ENCODE data around the gene CLSTN2.

Gene CLSTN2

GRCh38 chr3:140527156-140527555 is 592.2 kb downstream of the CLSTN2 start:
- DNase-seq = no peak

- DNase-seq = no peak
These were observed 594.1 kb downstream of the CLSTN2 start for GRCh38 chr3:140529096-140529495.

DNA sequence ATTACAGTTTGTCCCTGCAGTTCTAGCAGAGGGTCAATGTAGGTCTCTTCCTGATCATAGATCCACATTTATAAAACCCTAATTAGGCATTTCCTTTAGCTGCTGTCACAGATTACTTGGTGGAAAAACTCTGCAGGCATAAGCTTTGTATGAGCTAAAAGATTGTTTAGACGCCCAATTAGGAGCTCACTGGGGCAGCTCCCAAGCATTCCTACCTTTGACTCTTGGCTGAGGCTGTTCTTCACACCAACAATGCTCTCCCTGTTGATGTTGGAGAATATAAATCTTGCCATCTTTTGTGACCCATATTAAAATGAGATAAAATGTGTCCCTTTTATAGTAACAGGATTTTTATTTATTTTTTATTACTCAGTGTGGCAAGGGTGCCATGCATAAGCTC is 594.6 kb downstream of the CLSTN2 start:
- DNase-seq = no peak

DNA sequence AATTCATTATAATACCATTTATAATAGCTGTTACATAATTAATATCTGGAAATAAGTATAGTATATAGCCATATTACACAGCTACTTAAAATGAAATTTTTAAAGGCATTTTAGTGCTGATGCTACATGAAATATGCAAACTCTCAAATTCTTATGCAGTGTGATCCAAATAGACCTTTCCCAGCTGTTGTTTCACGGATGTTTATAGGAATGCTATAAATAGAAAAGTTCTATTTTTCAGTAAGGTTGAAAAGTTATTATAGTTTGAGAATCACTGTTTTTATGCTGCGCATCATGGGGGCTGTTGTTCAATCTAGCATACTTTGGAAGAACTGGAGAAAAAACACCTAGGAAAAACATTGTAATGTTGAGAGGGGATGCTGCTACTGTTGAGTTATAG is 595.1 kb downstream of the CLSTN2 start:
- no peak for DNase-seq

DNA sequence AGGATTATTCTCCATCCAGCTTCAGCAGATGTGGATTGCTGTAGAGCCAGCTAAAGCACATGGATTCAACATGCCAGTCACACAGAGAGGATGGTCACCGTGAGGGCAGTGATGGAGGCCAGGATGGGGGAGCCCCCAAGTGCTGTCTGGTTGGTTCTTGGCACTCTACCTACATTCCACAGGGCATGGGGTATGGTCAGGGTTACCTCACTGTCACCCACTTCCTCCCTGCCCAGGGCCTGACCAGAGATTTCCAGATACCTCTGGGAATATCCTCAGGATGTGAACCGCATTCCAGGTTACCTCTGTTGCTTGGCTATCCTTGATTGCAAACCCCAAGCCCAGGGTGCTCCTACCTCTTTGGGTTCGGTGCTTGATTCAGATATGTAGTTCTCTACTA is 595.6 kb downstream of the CLSTN2 start:
- no peak for DNase-seq

DNA sequence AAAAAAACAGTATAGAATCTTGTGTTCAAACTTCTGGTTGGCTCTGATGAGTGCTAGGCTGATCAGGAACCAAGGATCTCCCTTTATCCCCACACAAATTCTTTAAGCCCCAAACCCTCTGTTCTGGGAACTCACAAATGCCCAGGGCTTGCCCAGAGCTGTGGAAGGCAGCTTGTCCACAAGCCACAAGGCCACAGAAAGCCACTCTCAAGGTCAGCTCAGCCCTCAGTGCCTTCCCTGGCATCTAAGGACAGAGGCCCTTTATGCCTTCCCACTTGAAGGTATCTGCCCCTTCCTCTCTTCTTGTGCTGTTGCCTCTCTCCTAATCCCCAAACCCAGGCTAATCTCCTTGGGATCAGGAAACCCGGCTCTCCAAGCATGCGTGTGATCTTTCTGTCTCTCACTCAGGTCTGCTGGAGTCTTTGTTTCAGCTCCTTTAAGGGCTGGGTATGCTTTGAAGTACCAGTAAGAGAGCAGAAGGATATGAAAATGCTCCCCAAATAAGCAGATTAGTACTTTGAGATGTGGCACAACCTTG is 597.9 kb downstream of the CLSTN2 start:
- DNase-seq = no peak

GRCh38 chr3:140536926-140537726 is 602.1 kb downstream of the CLSTN2 start:
- no peak for DNase-seq

- DNase-seq = no peak
These were observed 602.7 kb downstream of the CLSTN2 start for GRCh38 chr3:140537727-140538082.

DNA sequence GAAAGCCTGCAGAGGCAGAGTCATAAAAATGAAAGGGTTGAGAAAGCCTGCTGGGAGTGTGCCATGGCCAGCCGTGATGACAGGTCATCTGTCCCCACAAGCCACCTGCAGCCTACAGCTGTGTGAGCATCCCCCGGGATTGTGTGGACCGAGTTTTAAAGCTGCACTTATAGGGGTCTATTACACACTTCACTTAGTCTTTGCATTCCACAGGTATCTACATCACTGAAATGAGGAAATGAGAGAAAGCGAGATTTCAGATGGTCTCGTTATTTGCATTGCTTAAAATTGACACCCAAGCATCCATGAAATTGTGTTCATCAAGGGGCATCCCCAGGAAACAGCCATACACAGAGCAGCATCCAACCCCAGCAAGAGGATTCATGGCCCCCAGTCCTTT is 605.3 kb downstream of the CLSTN2 start:
- no peak for DNase-seq

DNA sequence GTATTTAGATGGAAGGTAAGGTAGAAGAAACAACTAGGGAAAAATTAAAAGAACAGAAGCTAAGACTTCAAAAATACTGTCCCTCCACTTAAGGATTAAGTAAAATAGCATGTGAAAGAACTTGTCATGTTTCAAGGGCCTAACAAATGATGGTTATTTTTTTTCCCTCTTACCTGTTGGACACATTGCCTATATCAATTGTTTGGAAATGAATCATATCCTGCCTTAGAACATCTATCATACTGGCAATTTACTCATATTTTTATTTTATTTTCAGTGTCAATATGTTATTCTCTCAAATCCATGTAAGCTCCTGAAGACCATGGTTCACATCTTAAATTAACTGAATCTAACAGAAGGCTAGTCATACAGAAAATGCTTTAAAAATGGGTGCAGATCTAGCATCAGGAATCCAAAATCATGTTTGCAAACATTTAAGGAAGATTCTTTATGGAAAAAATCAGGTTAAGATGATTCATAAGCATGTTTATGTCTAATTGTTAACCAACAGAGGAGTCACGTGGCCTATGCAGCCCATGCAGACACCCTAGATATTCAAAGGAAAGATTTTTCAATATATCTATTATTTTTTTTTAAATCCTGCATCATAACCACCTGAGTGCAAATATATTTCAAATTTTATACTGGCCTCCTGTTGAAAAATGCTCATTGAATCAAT is 607.1 kb downstream of the CLSTN2 start:
- no peak for DNase-seq

GRCh38 chr3:140545197-140545596 is 610.2 kb downstream of the CLSTN2 start:
- no peak for DNase-seq

DNA sequence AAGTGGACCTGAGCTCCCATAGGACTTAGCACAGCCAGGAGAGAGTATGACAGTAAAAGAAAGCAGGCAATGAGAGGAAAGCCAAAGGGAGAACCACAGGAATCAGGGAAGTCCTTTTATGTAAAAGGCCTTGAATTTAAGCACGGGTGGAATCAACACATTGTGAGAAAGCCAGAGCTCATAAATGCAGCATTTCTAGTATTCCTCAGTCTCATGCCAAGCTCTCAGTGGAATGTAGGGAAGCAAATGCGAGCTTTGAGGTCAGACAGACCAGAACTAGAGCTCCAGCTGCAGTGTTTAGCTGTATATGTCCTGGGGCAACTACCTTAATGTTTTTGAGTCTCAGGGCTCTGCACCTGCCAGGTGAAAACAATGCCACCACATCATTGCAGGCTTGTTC is 610.8 kb downstream of the CLSTN2 start:
- no peak for DNase-seq

DNA sequence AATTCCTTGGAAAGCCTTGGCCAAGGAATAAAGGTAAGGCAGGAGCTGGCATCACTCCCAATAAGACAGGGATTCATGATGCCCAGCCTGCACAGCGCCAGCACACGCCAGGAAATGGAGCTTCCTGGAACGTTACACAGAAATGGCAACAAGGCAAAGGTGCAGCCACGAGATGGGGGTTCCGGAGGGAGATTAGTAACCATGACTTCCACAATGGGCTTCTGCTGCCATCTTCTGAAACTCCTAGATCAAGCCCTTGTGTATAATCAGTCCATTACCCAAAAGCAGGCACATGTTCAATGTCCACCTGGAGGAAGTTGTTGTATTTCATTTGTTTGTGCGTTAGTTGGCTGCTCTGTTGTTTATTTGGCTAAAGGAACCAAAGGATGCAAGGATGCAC is 611.7 kb downstream of the CLSTN2 start:
- DNase-seq = no peak

DNA sequence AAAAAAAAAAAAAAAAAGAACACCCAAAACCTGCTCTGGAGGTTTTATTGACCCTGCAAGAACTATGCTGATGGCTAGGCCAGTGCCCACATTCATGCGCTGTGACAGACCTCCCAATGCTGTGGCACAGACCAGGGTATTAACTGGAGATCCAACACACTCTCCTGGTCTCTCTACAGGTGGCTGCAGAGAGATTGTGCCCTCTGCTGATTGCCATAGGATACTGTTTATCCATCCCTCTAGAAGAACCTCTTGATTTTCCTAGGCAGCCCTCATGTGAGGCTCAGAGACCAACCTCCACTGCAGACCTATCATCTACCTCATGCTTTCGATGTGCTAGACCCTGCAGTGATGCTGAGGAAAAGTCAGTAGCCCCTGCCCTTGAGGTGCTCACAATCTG is 617.4 kb downstream of the CLSTN2 start:
- DNase-seq = no peak

DNA sequence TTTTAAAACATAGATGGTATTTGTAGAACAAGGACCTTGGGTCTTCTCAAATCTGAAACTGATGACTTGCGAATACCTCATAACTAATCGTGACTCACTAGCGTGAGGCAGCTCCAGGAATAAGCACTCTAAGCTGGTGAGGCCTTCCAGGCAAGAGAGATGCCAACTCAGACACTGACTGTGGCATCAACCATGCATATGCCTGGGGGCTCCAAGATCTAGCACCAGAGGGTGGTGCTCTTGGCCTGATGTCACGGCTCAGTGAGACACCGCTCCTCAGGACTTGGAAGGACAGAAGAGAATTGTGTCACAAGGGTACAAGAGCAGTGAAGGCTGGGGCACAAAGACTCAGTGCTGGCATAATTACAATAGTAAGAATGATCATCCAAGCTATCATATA is 617.9 kb downstream of the CLSTN2 start:
- DNase-seq = peak in 1 of 5 experiments; percentile 2

GRCh38 chr3:140553591-140553990 is 618.6 kb downstream of the CLSTN2 start:
- DNase-seq = no peak

GRCh38 chr3:140555666-140556065 is 620.7 kb downstream of the CLSTN2 start:
- no peak for DNase-seq

GRCh38 chr3:140557476-140557875 is 622.5 kb downstream of the CLSTN2 start:
- DNase-seq = no peak

- no peak for DNase-seq
These were observed 624.6 kb downstream of the CLSTN2 start for GRCh38 chr3:140559546-140559945.

DNA sequence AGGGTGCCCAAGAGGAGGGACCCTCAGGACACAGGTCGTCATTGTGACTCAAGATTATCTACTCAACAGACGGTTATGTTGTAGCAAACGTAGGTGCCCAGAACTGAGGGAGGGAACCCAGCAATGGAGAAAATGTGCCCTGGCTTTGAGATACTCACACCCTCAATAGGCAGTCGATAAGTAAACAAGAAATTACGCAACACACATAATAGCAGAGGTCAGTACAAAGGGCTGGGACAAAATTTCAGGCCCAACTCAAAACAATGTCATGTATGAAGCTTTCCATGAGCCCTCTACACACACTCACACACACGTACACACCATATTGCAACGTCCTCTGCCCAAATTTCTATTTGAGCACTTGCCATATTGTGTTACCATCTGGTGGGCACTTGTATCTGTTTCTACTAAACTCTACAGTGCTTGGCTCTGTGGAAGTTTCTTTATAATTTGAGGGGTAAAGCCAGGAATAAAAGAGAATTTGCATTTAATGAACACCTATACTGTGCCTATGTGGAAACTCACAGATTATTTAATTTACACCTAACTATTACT is 628.3 kb downstream of the CLSTN2 start:
- DNase-seq = no peak

GRCh38 chr3:140568131-140568530 is 633.1 kb downstream of the CLSTN2 start:
- no peak for DNase-seq

DNA sequence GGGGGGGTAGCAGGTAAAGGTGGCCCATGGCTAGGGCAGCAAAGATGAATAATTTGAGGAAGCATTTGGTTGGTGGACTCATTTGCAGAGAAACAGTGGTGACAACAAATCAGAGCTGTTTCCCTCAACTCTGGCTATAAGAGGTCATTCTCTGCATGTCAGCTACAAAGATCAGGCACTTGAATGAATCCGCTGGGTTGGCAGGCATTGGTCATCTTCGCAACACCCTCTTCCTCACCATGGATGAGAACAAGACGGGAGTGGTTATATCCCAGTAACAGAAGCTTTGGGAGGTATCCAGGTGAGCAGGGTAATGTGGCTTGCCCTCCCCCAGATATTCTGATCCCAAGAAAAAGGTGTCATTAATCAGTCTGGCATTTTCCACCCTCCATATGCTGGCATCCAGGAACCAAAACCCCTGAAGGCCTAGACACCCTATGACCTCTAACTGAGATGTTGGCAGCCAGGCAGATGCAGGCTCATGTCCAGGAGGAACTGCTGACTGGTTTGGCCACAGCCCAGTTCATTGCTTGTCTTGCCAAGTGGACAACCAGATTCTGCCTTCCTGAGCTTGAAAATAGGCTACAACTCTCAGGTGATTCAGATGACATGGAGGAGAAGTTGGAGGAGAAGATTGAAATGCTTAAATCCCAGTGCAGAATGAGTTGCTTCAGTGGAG is 634.0 kb downstream of the CLSTN2 start:
- DNase-seq = no peak

GRCh38 chr3:140570602-140571001 is 635.6 kb downstream of the CLSTN2 start:
- no peak for DNase-seq
